NAMALWA (cell line): ENCODE measurements around the gene FGFBP1.

Source experiments
- DNase-seq: peaks from one replicate; pipeline ENCODE4 v3.0.0-alpha.2; 2015; ENCODE audit warnings: low spot score

FGFBP1 gene

GRCh38 chr4:15938640-15939039 is at the start of gene FGFBP1:
Gene FGFBP1 (minus strand): TSS chr4:15938740. CDS start chr4:15936632, 2,108 bp downstream.
- DNase-seq = no peak

GRCh38 chr4:15988222-15988621 is 49.7 kb upstream of the FGFBP1 start:
- no peak for DNase-seq

GRCh38 chr4:15986907-15987306 is 48.4 kb upstream of the FGFBP1 start:
- no peak for DNase-seq

GRCh38 chr4:15983610-15984009 is 45.1 kb upstream of the FGFBP1 start:
- no peak for DNase-seq

GRCh38 chr4:15982842-15983524 is 44.4 kb upstream of the FGFBP1 start:
- DNase-seq = no peak

GRCh38 chr4:15976456-15977447 is 38.2 kb upstream of the FGFBP1 start:
- no peak for DNase-seq

GRCh38 chr4:15971068-15971801 is 32.7 kb upstream of the FGFBP1 start:
- DNase-seq = no peak

- DNase-seq = no peak
Observed at GRCh38 chr4:15968551-15969300, 30.2 kb upstream of the FGFBP1 start.

GRCh38 chr4:15965325-15965724 is 26.8 kb upstream of the FGFBP1 start:
- no peak for DNase-seq

GRCh38 chr4:15964159-15964558 is 25.6 kb upstream of the FGFBP1 start:
- DNase-seq = peak; percentile 15

GRCh38 chr4:15963576-15963975 is 25.0 kb upstream of the FGFBP1 start:
- peak; percentile 4 for DNase-seq

GRCh38 chr4:15963001-15963451 is 24.5 kb upstream of the FGFBP1 start, which contains the start of gene FGFBP2:
Gene FGFBP2 (minus strand): TSS chr4:15963175. CDS start chr4:15963129, 46 bp downstream.
- DNase-seq = peak; percentile 62

GRCh38 chr4:15961781-15962510 is 23.4 kb upstream of the FGFBP1 start:
- DNase-seq = no peak

GRCh38 chr4:15958562-15958961 is 20.0 kb upstream of the FGFBP1 start:
- DNase-seq = no peak

GRCh38 chr4:15956179-15956850 is 17.8 kb upstream of the FGFBP1 start:
- DNase-seq = peak; percentile 90

GRCh38 chr4:15955670-15956069 is 17.1 kb upstream of the FGFBP1 start:
- peak; percentile 9 for DNase-seq

GRCh38 chr4:15953625-15954024 is 15.1 kb upstream of the FGFBP1 start:
- DNase-seq = peak; percentile 10

- DNase-seq = no peak
Observed at GRCh38 chr4:15951781-15952180, 13.2 kb upstream of the FGFBP1 start.

- DNase-seq = no peak
Observed at GRCh38 chr4:15948826-15949225, 10.3 kb upstream of the FGFBP1 start.

- no peak for DNase-seq
Observed at GRCh38 chr4:15947684-15948083, 9.1 kb upstream of the FGFBP1 start.
